GM23338 (cell line): ENCODE results near the gene GAB2. TPM values are rescaled to one million over a fixed set of nuclear protein-coding genes. Genes with fewer than 3 reads are reported as not detected.
"Not testable (repeated sequence)": the region's sequence is repeated elsewhere in the genome, so short reads cannot be mapped to it uniquely, and the experiment has no call there.

ENCODE experiments used
- ATAC-seq: fragments of 200-7000 bp; cut with Tn5 transposase; 3 replicates; pipeline ENCODE4 v1.9.1; 2020
- DNase-seq: peaks from one replicate; pipeline ENCODE4 v3.0.0-alpha.2; 2015; ENCODE audit warnings: low spot score
- H2AFZ ChIP-seq: fragments of 200-600 bp; sonication (generic); 2 replicates; pipeline ENCODE4 v1.8.0; 2016; ENCODE audit warnings: antibody characterized with exemption, mild to moderate bottlenecking, moderate library complexity
- H3F3A ChIP-seq: fragments of 200-600 bp; sonication (generic); replicated peaks from 2 replicates; pipeline ENCODE4 v1.8.0; 2017; ENCODE audit warnings: antibody characterized with exemption, mixed run types, low read depth
- H3K27ac ChIP-seq: fragments of 200-600 bp; sonication (generic); 2 replicates; pipeline ENCODE4 v1.6.1; 2016; ENCODE audit warnings: low read depth
- H3K27me3 ChIP-seq: fragments of 200-600 bp; sonication (generic); 2 replicates; pipeline ENCODE4 v1.8.0; 2016; ENCODE audit warnings: mild to moderate bottlenecking, mixed run types, moderate library complexity; ENCODE audit not compliant: insufficient read depth
- H3K36me3 ChIP-seq: fragments of 200-600 bp; sonication (generic); 2 replicates; pipeline ENCODE4 v1.8.0; 2016; ENCODE audit warnings: mild to moderate bottlenecking; ENCODE audit not compliant: insufficient read depth
- H3K4me1 ChIP-seq: fragments of 200-600 bp; sonication (generic); 2 replicates; pipeline ENCODE4 v1.8.0; 2016; ENCODE audit warnings: mild to moderate bottlenecking, moderate library complexity; ENCODE audit not compliant: insufficient read depth
- H3K4me2 ChIP-seq: fragments of 200-600 bp; sonication (generic); 2 replicates; pipeline ENCODE4 v1.7.1; 2017; ENCODE audit warnings: mixed run types
- H3K4me3 ChIP-seq: fragments of 200-600 bp; sonication (generic); 2 replicates; pipeline ENCODE4 v1.6.1; 2016; ENCODE audit warnings: mixed run types
- H3K79me2 ChIP-seq: fragments of 200-600 bp; sonication (generic); replicated peaks from 2 replicates; pipeline ENCODE4 v1.8.0; 2017; ENCODE audit warnings: mild to moderate bottlenecking; ENCODE audit not compliant: insufficient read depth
- H3K9me2 ChIP-seq: fragments of 200-600 bp; sonication (generic); 2 replicates; pipeline ENCODE4 v1.8.0; 2017; ENCODE audit not compliant: insufficient read depth
- H4K20me1 ChIP-seq: fragments of 200-600 bp; sonication (generic); replicated peaks from 2 replicates; pipeline ENCODE4 v1.8.0; 2017; ENCODE audit warnings: mild to moderate bottlenecking; ENCODE audit not compliant: insufficient read depth
- H3K27ac Mint-ChIP-seq: 2 replicates; pipeline ENCODE4 v1.8.0; 2020; ENCODE audit warnings: inconsistent platforms, mild to moderate bottlenecking, moderate library complexity, mixed read lengths
- H3K27me3 Mint-ChIP-seq: 3 replicates; pipeline ENCODE4 v1.8.0; 2022; ENCODE audit warnings: low read depth, mild to moderate bottlenecking, moderate library complexity, mixed read lengths, inconsistent platforms; ENCODE audit not compliant: insufficient read depth, poor library complexity
- H3K36me3 Mint-ChIP-seq: 3 replicates; pipeline ENCODE4 v1.8.0; 2021; ENCODE audit warnings: low read depth, mild to moderate bottlenecking, inconsistent platforms, moderate library complexity, mixed read lengths
- H3K4me1 Mint-ChIP-seq: 3 replicates; pipeline ENCODE4 v1.8.0; 2020; ENCODE audit warnings: mild to moderate bottlenecking, inconsistent platforms, mixed read lengths
- H3K4me3 Mint-ChIP-seq: 3 replicates; pipeline ENCODE4 v1.8.0; 2021; ENCODE audit warnings: moderate library complexity, mild to moderate bottlenecking, inconsistent platforms, mixed read lengths
- H3K9me3 Mint-ChIP-seq: 3 replicates; pipeline ENCODE4 v1.8.0; 2020; ENCODE audit warnings: moderate library complexity, mild to moderate bottlenecking, inconsistent platforms, mixed read lengths
- EZH2phosphoT487 ChIP-seq: fragments of 200-600 bp; sonication (generic); IDR thresholded peaks from one replicate; pipeline ENCODE4 v1.8.1; 2018; ENCODE audit warnings: antibody characterized with exemption; ENCODE audit not compliant: unreplicated experiment
- STAT1 ChIP-seq: IDR thresholded peaks from one replicate; pipeline ENCODE4 v1.6.1; 2016; ENCODE audit warnings: antibody characterized with exemption; ENCODE audit not compliant: unreplicated experiment
- polyA plus RNA-seq: library from polyadenylated mRNA; unstranded; fragments of >200 nt; fragmentation: Nextera tagmentation; extraction: Ambion mirVana; gene quantifications from 2 replicates; pipeline ENCODE4 v1.2.1, GENCODE V29; 2016
- total RNA-seq: library from RNA; depleted of rRNA; stranded (reverse); fragments of >200 nt; shearing (Covaris generic); gene quantifications from 2 replicates; pipeline ENCODE4 v1.2.3, GENCODE V29; 2014
- TF ChIP-seq, protein P1 (sequence below): fragments of 250-450 bp; sonication (Bioruptor Pico); IDR thresholded peaks from 2 replicates; pipeline ENCODE4 v1.5.0; 2020; ENCODE audit warnings: mild to moderate bottlenecking, moderate library complexity

The GAB2 gene
- total and polyA plus RNA-seq, 2 experiments from 2014 or later = 2.0 to 10.8 TPM

DNA sequence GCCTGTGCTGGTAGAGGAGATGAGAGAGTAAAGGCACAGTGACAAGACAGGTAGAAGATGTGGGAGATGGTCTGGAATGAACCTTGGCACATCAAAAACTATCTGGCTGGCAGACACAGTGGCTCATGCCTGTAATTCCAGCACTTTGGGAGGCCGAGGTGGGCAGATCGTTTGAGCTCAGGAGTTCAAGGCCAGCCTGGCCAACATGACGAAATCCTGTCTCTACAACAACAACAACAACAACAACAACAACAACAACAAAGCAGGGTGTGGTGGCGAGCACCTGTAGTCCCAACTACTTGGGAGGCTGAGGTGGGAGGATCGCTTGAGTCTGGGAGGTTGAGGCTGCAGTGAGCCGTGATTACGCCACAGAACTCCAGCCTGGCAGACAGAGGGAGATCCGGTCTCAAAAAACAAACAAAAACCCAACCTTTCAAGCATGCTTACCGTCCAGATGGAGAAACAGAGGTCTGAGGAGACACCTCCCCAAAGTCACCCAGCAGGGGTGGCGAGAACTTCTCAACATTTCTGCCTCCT is 240.9 kb downstream of the GAB2 start:
- Mint-ChIP-seq H3K4me1 (peaks cover 5% of the 10 kb centered on the region; the same call in 2 of the 3 replicates), H3K9me3 (no peaks in the 10 kb centered on the region; the same call in 2 of the 3 replicates), H3K27me3 (peaks cover 4% of the 10 kb centered on the region), H3K36me3 (peaks cover 7% of the 10 kb centered on the region; the same call in 1 of the 3 replicates), H3K4me3 (no peak overlapping the region), H3K27ac (no peak overlapping the region)
- no peak for TF ChIP-seq STAT1
- no peak for TF ChIP-seq EZH2phosphoT487
- TF ChIP-seq, protein P1, sequence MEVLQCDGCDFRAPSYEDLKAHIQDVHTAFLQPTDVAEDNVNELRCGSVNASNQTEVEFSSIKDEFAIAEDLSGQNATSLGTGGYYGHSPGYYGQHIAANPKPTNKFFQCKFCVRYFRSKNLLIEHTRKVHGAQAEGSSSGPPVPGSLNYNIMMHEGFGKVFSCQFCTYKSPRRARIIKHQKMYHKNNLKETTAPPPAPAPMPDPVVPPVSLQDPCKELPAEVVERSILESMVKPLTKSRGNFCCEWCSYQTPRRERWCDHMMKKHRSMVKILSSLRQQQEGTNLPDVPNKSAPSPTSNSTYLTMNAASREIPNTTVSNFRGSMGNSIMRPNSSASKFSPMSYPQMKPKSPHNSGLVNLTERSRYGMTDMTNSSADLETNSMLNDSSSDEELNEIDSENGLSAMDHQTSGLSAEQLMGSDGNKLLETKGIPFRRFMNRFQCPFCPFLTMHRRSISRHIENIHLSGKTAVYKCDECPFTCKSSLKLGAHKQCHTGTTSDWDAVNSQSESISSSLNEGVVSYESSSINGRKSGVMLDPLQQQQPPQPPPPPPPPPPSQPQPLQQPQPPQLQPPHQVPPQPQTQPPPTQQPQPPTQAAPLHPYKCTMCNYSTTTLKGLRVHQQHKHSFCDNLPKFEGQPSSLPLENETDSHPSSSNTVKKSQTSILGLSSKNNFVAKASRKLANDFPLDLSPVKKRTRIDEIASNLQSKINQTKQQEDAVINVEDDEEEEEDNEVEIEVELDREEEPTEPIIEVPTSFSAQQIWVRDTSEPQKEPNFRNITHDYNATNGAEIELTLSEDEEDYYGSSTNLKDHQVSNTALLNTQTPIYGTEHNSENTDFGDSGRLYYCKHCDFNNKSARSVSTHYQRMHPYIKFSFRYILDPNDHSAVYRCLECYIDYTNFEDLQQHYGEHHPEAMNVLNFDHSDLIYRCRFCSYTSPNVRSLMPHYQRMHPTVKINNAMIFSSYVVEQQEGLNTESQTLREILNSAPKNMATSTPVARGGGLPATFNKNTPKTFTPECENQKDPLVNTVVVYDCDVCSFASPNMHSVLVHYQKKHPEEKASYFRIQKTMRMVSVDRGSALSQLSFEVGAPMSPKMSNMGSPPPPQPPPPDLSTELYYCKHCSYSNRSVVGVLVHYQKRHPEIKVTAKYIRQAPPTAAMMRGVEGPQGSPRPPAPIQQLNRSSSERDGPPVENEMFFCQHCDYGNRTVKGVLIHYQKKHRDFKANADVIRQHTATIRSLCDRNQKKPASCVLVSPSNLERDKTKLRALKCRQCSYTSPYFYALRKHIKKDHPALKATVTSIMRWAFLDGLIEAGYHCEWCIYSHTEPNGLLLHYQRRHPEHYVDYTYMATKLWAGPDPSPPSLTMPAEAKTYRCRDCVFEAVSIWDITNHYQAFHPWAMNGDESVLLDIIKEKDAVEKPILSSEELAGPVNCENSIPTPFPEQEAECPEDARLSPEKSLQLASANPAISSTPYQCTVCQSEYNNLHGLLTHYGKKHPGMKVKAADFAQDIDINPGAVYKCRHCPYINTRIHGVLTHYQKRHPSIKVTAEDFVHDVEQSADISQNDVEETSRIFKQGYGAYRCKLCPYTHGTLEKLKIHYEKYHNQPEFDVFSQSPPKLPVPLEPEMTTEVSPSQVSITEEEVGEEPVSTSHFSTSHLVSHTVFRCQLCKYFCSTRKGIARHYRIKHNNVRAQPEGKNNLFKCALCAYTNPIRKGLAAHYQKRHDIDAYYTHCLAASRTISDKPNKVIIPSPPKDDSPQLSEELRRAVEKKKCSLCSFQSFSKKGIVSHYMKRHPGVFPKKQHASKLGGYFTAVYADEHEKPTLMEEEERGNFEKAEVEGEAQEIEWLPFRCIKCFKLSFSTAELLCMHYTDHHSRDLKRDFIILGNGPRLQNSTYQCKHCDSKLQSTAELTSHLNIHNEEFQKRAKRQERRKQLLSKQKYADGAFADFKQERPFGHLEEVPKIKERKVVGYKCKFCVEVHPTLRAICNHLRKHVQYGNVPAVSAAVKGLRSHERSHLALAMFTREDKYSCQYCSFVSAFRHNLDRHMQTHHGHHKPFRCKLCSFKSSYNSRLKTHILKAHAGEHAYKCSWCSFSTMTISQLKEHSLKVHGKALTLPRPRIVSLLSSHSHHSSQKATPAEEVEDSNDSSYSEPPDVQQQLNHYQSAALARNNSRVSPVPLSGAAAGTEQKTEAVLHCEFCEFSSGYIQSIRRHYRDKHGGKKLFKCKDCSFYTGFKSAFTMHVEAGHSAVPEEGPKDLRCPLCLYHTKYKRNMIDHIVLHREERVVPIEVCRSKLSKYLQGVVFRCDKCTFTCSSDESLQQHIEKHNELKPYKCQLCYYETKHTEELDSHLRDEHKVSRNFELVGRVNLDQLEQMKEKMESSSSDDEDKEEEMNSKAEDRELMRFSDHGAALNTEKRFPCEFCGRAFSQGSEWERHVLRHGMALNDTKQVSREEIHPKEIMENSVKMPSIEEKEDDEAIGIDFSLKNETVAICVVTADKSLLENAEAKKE (CRISPR knock-in tag) = no peak
- Histone ChIP-seq H2AFZ (no peak overlapping the region), H3K27ac (no peak overlapping the region), H3K27me3 (no peaks in the 10 kb centered on the region), H4K20me1 (no peaks in the 10 kb centered on the region), H3F3A (no peaks in the 10 kb centered on the region), H3K4me3 (no peak overlapping the region), H3K9me2 (no peaks in the 10 kb centered on the region), H3K36me3 (no peaks in the 10 kb centered on the region), H3K79me2 (no peaks in the 10 kb centered on the region), H3K4me1 (no peaks in the 10 kb centered on the region), H3K4me2 (no peak overlapping the region)
- DNase-seq = no peak
- ATAC-seq = no peak

DNA sequence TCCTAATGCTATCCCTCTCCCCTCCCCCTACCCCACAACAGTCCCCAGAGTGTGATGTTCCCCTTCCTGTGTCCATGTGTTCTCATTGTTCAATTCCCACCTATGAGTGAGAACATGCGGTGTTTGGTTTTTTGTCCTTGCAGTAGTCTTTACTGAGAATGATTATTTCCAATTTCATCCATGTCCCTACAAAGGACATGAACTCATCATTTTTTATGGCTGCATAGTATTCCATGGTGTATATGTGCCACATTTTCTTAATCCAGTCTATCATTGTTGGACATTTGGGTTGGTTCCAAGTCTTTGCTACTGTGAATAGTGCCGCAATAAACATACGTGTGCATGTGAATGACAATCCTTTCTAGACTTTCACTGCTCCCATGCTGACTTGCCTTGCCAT is 241.8 kb downstream of the GAB2 start:
- not testable (repeated sequence) for H3K36me3 Mint-ChIP-seq, H3K27me3 ChIP-seq, H3K4me3 Mint-ChIP-seq, H2AFZ ChIP-seq, H3F3A ChIP-seq, H3K4me1 ChIP-seq, H3K27ac Mint-ChIP-seq, H3K4me2 ChIP-seq, H3K27me3 Mint-ChIP-seq, H3K9me2 ChIP-seq, H3K9me3 Mint-ChIP-seq, H3K79me2 ChIP-seq, DNase-seq, H3K4me1 Mint-ChIP-seq, H3K4me3 ChIP-seq, H3K27ac ChIP-seq, H4K20me1 ChIP-seq, ATAC-seq, H3K36me3 ChIP-seq
